Heart left ventricle (tissue), 16 donors: Measurements from ENCODE around the gene ZNF638. TPM values are rescaled to one million over a fixed set of nuclear protein-coding genes. Genes with fewer than 3 reads are reported as not detected.

ENCODE experiments used
- ATAC-seq, 4 donors: fragments of 200-7000 bp; cut with Tn5 transposase; one replicate each; pipeline ENCODE4 v1.9.1; 2020 to 2022; ENCODE audit warnings: moderate library complexity in 4 of 4, mild to moderate bottlenecking in 3 of 4, moderate number of reproducible peaks in 1 of 4
- DNase-seq, 5 donors: peaks; one replicate each; pipeline ENCODE4 v3.0.0-alpha.2; 2020
- H3K27ac ChIP-seq, 12 donors: fragments of 200-600 bp; sonication (generic) in 4 of 12; one replicate each; pipeline versions ENCODE4 v1.5.0 to v1.8.0; 2016 to 2022; ENCODE audit warnings: mild to moderate bottlenecking in 2 of 12
- H3K27me3 ChIP-seq, 9 donors: fragments of 200-600 bp; sonication (generic) in 2 of 9; one replicate each; pipeline versions ENCODE4 v1.5.1 to v1.8.0; 2016 to 2022; ENCODE audit warnings: mild to moderate bottlenecking in 3 of 9
- H3K36me3 ChIP-seq, 9 donors: fragments of 200-600 bp; sonication (generic) in 2 of 9; one replicate each; pipeline versions ENCODE4 v1.5.0 to v1.8.0; 2018 to 2022; ENCODE audit warnings: mild to moderate bottlenecking in 2 of 9
- H3K4me1 ChIP-seq, 12 donors: fragments of 200-600 bp; sonication (generic) in 4 of 12; one replicate each; pipeline versions ENCODE4 v1.5.0 to v1.8.0; 2016 to 2022; ENCODE audit warnings: mild to moderate bottlenecking in 3 of 12
- H3K4me3 ChIP-seq, 12 donors: fragments of 200-600 bp; sonication (generic) in 4 of 12; one replicate each; pipeline versions ENCODE4 v1.5.0 to v1.8.0; 2017 to 2022; ENCODE audit warnings: mild to moderate bottlenecking in 9 of 12, moderate library complexity in 4 of 12
- H3K9me3 ChIP-seq, 12 donors: fragments of 200-600 bp; sonication (generic) in 4 of 12; one replicate each; pipeline versions ENCODE4 v1.5.0 to v1.8.0; 2016 to 2022; ENCODE audit warnings: mild to moderate bottlenecking in 1 of 12
- CTCF ChIP-seq, 12 donors: fragments of 200-600 bp; sonication (generic) in 4 of 12; IDR thresholded peaks; one replicate each; pipeline versions ENCODE4 v1.5.0 to v1.8.0; 2018 to 2022; ENCODE audit warnings: antibody characterized with exemption in 12 of 12, mild to moderate bottlenecking in 5 of 12
- POLR2A ChIP-seq, 2 donors: fragments of 450-650 bp; IDR thresholded peaks; one replicate each; pipeline ENCODE4 v1.6.1; 2017; ENCODE audit warnings: antibody characterized with exemption in 2 of 2, mild to moderate bottlenecking in 2 of 2, moderate library complexity in 2 of 2
- WGBS, 4 donors: extraction: QIAGEN DNeasy Blood & Tissue Kit in 2 of 4; methylation state at CpG; one replicate each; pipeline versions ENCODE4 v1.1.5 to v1.1.7; 2013 to 2018; 5-methylcytosine and 5-hydroxymethylcytosine counted together
- intact Hi-C, 10 donors: fragments of 100-400 bp; cut with DNase I; formaldehyde crosslinking; loops; one replicate each; pipeline versions ENCODE4 v1.11.1 to v1.14.2; 2022
- polyA plus RNA-seq, 2 donors: library from polyadenylated mRNA; stranded (reverse); fragments of 200-250 nt; gene quantifications; one replicate each; pipeline ENCODE4 v1.2.3, GENCODE V29; 2013
- total RNA-seq, 9 donors: library from RNA; depleted of rRNA in 2 of 9; stranded (reverse); fragments of >200 nt in 2 of 9; fragmentation: NEBNext Ultra II Directional in 3 of 9; extraction: Animal tissue kit (Norgen Biotek cat#: 25700) in 3 of 9; gene quantifications; one replicate each; pipeline versions ENCODE4 v1.1.0 to v1.2.4, GENCODE V29; 2016 to 2023
- donor health status: ischemic (EF 13 %, LVEDD 7.1; RV severe dilation, severe dysfunction).
- donor health status: healthy with polysubstance abuse.
- donor health status: DM: no; HTN: yes; CAD: no.
- donor health status: DM: no; HTN: no; CAD: no.
- donor health status: ischemic (EF 25% LVEDD 6.9; RV normal size, moderate dysfunction).
- donor health status: ischemic (EF 25% LVEDD 5.7; RV mildly dilated, moderate dysfunction).
- donor health status: healthy.
- donor health status: DM: yes; HTN: yes; CAD: no.
- donor health status: ischemic (EF 35%, LVEDD 5.7; RV mildly dilated, moderate dysfunction).
- donor health status: nonischemic (EF 11% LVEDD 7.7; RV severe dilation, severe dysfunction).
- donor health status: DM: yes; HTN: yes; CAD: no.
- donor health status: PGD.
- donor health status: ischemic (EF 29% LVEDD 5.4; RV normal size, mild dysfunction).
- donor health status: nonischemic (EF 23%, LVEDD 6.1; RV moderate dilation, normal function).

ZNF638 gene
- total and polyA plus RNA-seq, 11 donors, result 48.6 to 118 (median 84.1) TPM

DNA sequence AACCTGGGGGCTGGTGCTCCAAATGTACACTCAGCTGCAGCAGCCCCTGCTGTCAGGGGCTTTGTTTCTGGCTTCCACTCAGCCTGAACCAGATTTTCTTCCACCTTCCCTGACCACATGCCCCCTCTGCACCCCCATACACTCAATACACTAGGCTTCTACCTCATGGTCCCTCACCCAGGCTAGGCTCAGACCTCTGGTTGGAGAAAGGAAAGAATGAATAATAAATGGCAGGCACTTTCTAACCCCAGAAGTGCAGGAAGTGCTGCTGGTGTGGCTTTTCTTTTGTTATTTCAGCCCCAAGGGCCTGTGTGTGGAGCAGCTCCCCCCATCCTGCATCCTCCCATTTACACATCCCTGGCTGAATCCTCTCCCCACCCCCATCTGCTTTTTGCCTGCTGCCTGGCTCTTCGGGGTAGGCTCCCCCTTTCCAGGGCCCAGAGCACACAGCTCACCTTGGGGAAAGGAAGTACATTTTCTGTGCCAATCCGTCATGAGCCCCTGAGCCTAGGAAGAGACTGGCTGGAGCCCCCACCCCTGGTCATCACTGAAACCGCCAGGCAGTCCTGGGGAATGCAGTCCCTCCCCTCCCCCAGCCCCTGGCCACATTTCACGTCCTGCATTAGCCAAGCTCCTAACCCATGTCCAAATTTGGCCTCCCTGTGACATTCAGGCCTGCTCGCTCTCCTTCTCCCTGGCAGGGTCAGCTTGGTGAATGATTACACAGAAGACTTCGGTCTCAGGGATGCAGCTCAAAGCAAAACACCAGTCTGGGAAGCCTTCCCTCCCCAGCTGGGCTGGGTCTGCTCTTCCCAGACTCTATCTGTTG, 124.4 kb downstream of the ZNF638 start:
- intact Hi-C loops, result loop anchor here in 2 of 10 donors (10.0 kb wide), 1 partner anchor 231 kb away; the partner anchor contains the start of gene PAIP2B (in 2 of the 2)
- peaks cover 0 to 99% (median 88%) of the 10 kb centered on the region in 12 donors for H3K4me1 ChIP-seq
- 26 to 35% (median 31%) methylated on average over 6 of the region's 6 CpGs for WGBS, 4 donors
- H3K9me3 ChIP-seq, result no peaks in the 10 kb centered on the region
- peaks cover 0 to 12% (median 0%) of the 10 kb centered on the region in 9 donors for H3K27me3 ChIP-seq
- TF ChIP-seq POLR2A (IDR thresholded peaks at IDR 0.05), result no peak
- no peak for TF ChIP-seq CTCF (IDR thresholded peaks at IDR 0.05)
- peak overlapping the region; percentile 47 to 92 (median 90) for H3K27ac ChIP-seq
- DNase-seq (peak; percentile 64 to 82 (median 67)), ATAC-seq (peak in 3 of 4 donors; percentile 13 to 36 (median 23))
- no peak overlapping the region for H3K4me3 ChIP-seq
- H3K36me3 ChIP-seq, result no peaks in the 10 kb centered on the region

- Histone ChIP-seq H3K36me3 (no peaks in the 10 kb centered on the region), H3K27me3 (peaks cover 0 to 12% (median 0%) of the 10 kb centered on the region in 9 donors), H3K4me3 (no peak overlapping the region), H3K4me1 (peaks cover 0 to 99% (median 90%) of the 10 kb centered on the region in 12 donors), H3K27ac (peak overlapping the region; percentile 47 to 92 (median 90)), H3K9me3 (no peaks in the 10 kb centered on the region)
- intact Hi-C loops, result loop anchor here in 2 of 10 donors (10.0 kb wide), 1 partner anchor 232 kb away; the partner anchor contains the start of gene PAIP2B (in 2 of the 2)
- 44 to 65% (median 58%) methylated on average over 1 of the region's 1 CpG for WGBS, 4 donors
- ATAC-seq (no peak), DNase-seq (no peak)
- TF ChIP-seq POLR2A (IDR thresholded peaks at IDR 0.05) (no peak), CTCF (IDR thresholded peaks at IDR 0.05) (no peak)
Observed at GRCh38 chr2:71456617-71457016, 125.0 kb downstream of the ZNF638 start.

GRCh38 chr2:71457123-71457915, 125.7 kb downstream of the ZNF638 start:
- no peak for TF ChIP-seq POLR2A (IDR thresholded peaks at IDR 0.05)
- TF ChIP-seq CTCF (IDR thresholded peaks at IDR 0.05), result no peak
- no peak overlapping the region for H3K4me3 ChIP-seq
- 84 to 86% (median 85%) methylated on average over 9 of the region's 9 CpGs for WGBS, 4 donors
- H3K27me3 ChIP-seq, result peaks cover 0 to 12% (median 0%) of the 10 kb centered on the region in 9 donors
- DNase-seq (no peak), ATAC-seq (no peak)
- H3K4me1 ChIP-seq, result peaks cover 0 to 99% (median 86%) of the 10 kb centered on the region in 12 donors
- H3K27ac ChIP-seq, result peak overlapping the region; percentile 70 to 92 (median 90)
- H3K36me3 ChIP-seq, result no peaks in the 10 kb centered on the region
- H3K9me3 ChIP-seq, result peaks cover 0 to 2% (median 0%) of the 10 kb centered on the region in 12 donors
- intact Hi-C loops, result loop anchor here in 2 of 10 donors (10.0 kb wide), 1 partner anchor 233 kb away; the partner anchor contains the start of gene PAIP2B (in 2 of the 2)
